ENCODE measurements around the gene CHMP5. TPM values are rescaled to one million over a fixed set of nuclear protein-coding genes. Genes with fewer than 3 reads are reported as not detected.

CHMP5 gene
- polyA plus RNA-seq, 1 donor (not counting 4 experiments of a cell fraction or from before 2014, with no cell fraction given) = 132 TPM

- TF ChIP-seq CTCF (optimal IDR thresholded peaks at IDR 0.05 in 1 of 3, IDR thresholded peaks at IDR 0.05 in 1 of 3, conservative IDR thresholded peaks at IDR 0.05 in 1 of 3; ENCODE audit: extremely low read depth in 1 of 3, insufficient read depth in 2 of 3, low read length in 3 of 3) = no peak
- TF ChIP-seq EZH2 (IDR thresholded peaks at IDR 0.05; ENCODE audit: low read length) = no peak
- Histone ChIP-seq H3K9ac (ENCODE audit: control insufficient read depth, extremely low read depth, insufficient read depth, low read length) (no peak overlapping the region), H3K9me1 (ENCODE audit: control insufficient read depth, extremely low read depth, insufficient read depth, low read length) (no peaks in the 10 kb centered on the region), H3K4me3 (ENCODE audit: control insufficient read depth in 2 of 3, extremely low read depth in 1 of 3, insufficient read depth in 2 of 3, low read depth in 1 of 3, low read length in 3 of 3) (no peak overlapping the region), H4K20me1 (ENCODE audit: control insufficient read depth, extremely low read depth, insufficient read depth, low read length) (no peaks in the 10 kb centered on the region), H2AFZ (ENCODE audit: control insufficient read depth, low read length) (no peak overlapping the region), H3K4me2 (ENCODE audit: control insufficient read depth, extremely low read depth, insufficient read depth, low read depth, low read length) (no peak overlapping the region), H3K27ac (ENCODE audit: control insufficient read depth, insufficient read depth, low read length) (no peak overlapping the region), H3K9me3 (ENCODE audit: control insufficient read depth, low read depth, low read length) (no peaks in the 10 kb centered on the region), H3K4me1 (ENCODE audit: control insufficient read depth, extremely low read depth, insufficient read depth, low read length) (peaks cover 5% of the 10 kb centered on the region), H3K79me2 (ENCODE audit: control insufficient read depth, insufficient read depth, low read length) (peaks cover 82% of the 10 kb centered on the region), H3K27me3 (ENCODE audit: control insufficient read depth, extremely low read depth, insufficient read depth, low read length) (no peaks in the 10 kb centered on the region), H3K36me3 (ENCODE audit: control insufficient read depth in 2 of 2, extremely low read depth in 1 of 2, insufficient read depth in 2 of 2, low read length in 2 of 2) (peaks cover 16 to 40% of the 10 kb centered on the region in 2 experiments)
- dilution Hi-C loops (cut with MboI; ENCODE audit: extremely low pct_ligation_motif_present, low sequenced_read_pairs) = no loop called here
- DNase-seq (ENCODE audit: low read depth, low spot score) (no peak), FAIRE-seq (no peak)
These were observed 30.7 kb downstream of the CHMP5 start for GRCh38 chr9:33295571-33295970.

GRCh38 chr9:33297432-33297831 lies 32.6 kb downstream of the CHMP5 start:
- H3K9me3 ChIP-seq (ENCODE audit: control insufficient read depth, low read depth, low read length) = no peaks in the 10 kb centered on the region
- H3K27me3 ChIP-seq (ENCODE audit: control insufficient read depth, extremely low read depth, insufficient read depth, low read length) = no peaks in the 10 kb centered on the region
- dilution Hi-C loops (cut with MboI; ENCODE audit: extremely low pct_ligation_motif_present, low sequenced_read_pairs) = no loop called here
- H3K4me2 ChIP-seq (ENCODE audit: control insufficient read depth, extremely low read depth, insufficient read depth, low read depth, low read length) = no peak overlapping the region
- H4K20me1 ChIP-seq (ENCODE audit: control insufficient read depth, extremely low read depth, insufficient read depth, low read length) = no peaks in the 10 kb centered on the region
- no peak overlapping the region for H3K4me3 ChIP-seq (ENCODE audit: control insufficient read depth in 2 of 3, extremely low read depth in 1 of 3, insufficient read depth in 2 of 3, low read depth in 1 of 3, low read length in 3 of 3)
- peaks cover 19 to 47% of the 10 kb centered on the region in 2 experiments for H3K36me3 ChIP-seq (ENCODE audit: control insufficient read depth in 2 of 2, extremely low read depth in 1 of 2, insufficient read depth in 2 of 2, low read length in 2 of 2)
- H3K4me1 ChIP-seq (ENCODE audit: control insufficient read depth, extremely low read depth, insufficient read depth, low read length) = peaks cover 5% of the 10 kb centered on the region
- TF ChIP-seq EZH2 (IDR thresholded peaks at IDR 0.05; ENCODE audit: low read length) = no peak
- no peak for TF ChIP-seq CTCF (optimal IDR thresholded peaks at IDR 0.05 in 1 of 3, IDR thresholded peaks at IDR 0.05 in 1 of 3, conservative IDR thresholded peaks at IDR 0.05 in 1 of 3; ENCODE audit: extremely low read depth in 1 of 3, insufficient read depth in 2 of 3, low read length in 3 of 3)
- H3K79me2 ChIP-seq (ENCODE audit: control insufficient read depth, insufficient read depth, low read length) = peaks cover 72% of the 10 kb centered on the region
- H3K9me1 ChIP-seq (ENCODE audit: control insufficient read depth, extremely low read depth, insufficient read depth, low read length) = no peaks in the 10 kb centered on the region
- DNase-seq (ENCODE audit: low read depth, low spot score) = no peak
- no peak overlapping the region for H3K9ac ChIP-seq (ENCODE audit: control insufficient read depth, extremely low read depth, insufficient read depth, low read length)
- FAIRE-seq = no peak
- H2AFZ ChIP-seq (ENCODE audit: control insufficient read depth, low read length) = no peak overlapping the region
- H3K27ac ChIP-seq (ENCODE audit: control insufficient read depth, insufficient read depth, low read length) = no peak overlapping the region
